Measurements from ENCODE around the gene THAP5. TPM values are rescaled to one million over a fixed set of nuclear protein-coding genes. Genes with fewer than 3 reads are reported as not detected.

Gene THAP5
- total RNA-seq, 2 experiments from 2014 or later, result 26.5 to 28.8 TPM

- Mint-ChIP-seq H3K27ac (peak overlapping the region; percentile 99), H3K36me3 (ENCODE audit: low read depth) (peaks cover 45% of the 10 kb centered on the region)
- POLR2A ChIA-PET, result interaction anchor here (1.1 to 2.4 kb wide), 4 partner anchors 32 to 75 kb away, joined by 3 to 17 read pairs (median 6); partner anchors contain the start of gene PNPLA8
Observed at GRCh38 chr7:108568801-108569380, 615 bp downstream of the THAP5 start.

DNA sequence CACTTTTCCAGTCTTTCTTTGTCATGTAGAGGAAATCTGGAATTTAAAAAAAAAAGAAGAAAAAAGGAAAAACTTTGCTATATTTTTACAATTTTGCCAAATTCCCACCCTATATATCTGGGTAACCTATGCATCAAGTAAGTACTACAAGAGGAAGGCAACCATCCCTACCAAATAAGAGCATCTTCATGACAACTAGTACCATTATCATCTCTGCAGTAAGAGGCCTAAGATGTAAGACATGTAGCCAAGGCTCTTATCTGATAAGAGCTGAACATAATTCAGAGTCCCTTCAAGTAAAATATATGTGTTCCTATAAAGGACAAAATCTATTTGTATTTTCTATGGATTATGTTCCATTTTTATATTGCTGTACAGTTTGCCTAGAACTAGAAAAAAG, 3.5 kb downstream of the THAP5 start:
- CTCF ChIA-PET, result no interaction called here
- TF ChIP-seq, protein P1, sequence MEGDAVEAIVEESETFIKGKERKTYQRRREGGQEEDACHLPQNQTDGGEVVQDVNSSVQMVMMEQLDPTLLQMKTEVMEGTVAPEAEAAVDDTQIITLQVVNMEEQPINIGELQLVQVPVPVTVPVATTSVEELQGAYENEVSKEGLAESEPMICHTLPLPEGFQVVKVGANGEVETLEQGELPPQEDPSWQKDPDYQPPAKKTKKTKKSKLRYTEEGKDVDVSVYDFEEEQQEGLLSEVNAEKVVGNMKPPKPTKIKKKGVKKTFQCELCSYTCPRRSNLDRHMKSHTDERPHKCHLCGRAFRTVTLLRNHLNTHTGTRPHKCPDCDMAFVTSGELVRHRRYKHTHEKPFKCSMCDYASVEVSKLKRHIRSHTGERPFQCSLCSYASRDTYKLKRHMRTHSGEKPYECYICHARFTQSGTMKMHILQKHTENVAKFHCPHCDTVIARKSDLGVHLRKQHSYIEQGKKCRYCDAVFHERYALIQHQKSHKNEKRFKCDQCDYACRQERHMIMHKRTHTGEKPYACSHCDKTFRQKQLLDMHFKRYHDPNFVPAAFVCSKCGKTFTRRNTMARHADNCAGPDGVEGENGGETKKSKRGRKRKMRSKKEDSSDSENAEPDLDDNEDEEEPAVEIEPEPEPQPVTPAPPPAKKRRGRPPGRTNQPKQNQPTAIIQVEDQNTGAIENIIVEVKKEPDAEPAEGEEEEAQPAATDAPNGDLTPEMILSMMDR (IDR thresholded peaks at IDR 0.05), result no peak
- H3K36me3 Mint-ChIP-seq (ENCODE audit: low read depth), result peaks cover 44% of the 10 kb centered on the region
- DNase-seq (no peak), ATAC-seq (no peak)
- POLR2A ChIA-PET, result no interaction called here
- intact Hi-C loops (cut with micrococcal nuclease), result no loop called here
- no peaks in the 10 kb centered on the region for H3K9me3 Mint-ChIP-seq
- no peaks in the 10 kb centered on the region for H3K27me3 Mint-ChIP-seq
- H3K27ac Mint-ChIP-seq, result no peak overlapping the region
- peaks cover 19% of the 10 kb centered on the region for H3K4me1 Mint-ChIP-seq (ENCODE audit: low read depth)
- no peak overlapping the region for H3K4me3 Mint-ChIP-seq

More at GRCh38 chr7:108568801-108569380, 615 bp downstream of the THAP5 start:
- intact Hi-C loops (cut with micrococcal nuclease), result loop anchor here (1.0 kb wide), 1 partner anchor 43 kb away; the partner anchor contains the start of gene PNPLA8
- no peaks in the 10 kb centered on the region for H3K9me3 Mint-ChIP-seq
- peaks cover 39% of the 10 kb centered on the region for H3K4me1 Mint-ChIP-seq (ENCODE audit: low read depth)
- TF ChIP-seq, protein P1 (IDR thresholded peaks at IDR 0.05), result no peak
- DNase-seq (no peak), ATAC-seq (no peak)
- peak overlapping the region; percentile 99 for H3K4me3 Mint-ChIP-seq
- CTCF ChIA-PET, result interaction anchor here (0.7 to 1.1 kb wide), 3 partner anchors 9 to 116 kb away, joined by 3 to 4 read pairs (median 3); partner anchors contain the start of gene PNPLA8
- no peaks in the 10 kb centered on the region for H3K27me3 Mint-ChIP-seq

DNA sequence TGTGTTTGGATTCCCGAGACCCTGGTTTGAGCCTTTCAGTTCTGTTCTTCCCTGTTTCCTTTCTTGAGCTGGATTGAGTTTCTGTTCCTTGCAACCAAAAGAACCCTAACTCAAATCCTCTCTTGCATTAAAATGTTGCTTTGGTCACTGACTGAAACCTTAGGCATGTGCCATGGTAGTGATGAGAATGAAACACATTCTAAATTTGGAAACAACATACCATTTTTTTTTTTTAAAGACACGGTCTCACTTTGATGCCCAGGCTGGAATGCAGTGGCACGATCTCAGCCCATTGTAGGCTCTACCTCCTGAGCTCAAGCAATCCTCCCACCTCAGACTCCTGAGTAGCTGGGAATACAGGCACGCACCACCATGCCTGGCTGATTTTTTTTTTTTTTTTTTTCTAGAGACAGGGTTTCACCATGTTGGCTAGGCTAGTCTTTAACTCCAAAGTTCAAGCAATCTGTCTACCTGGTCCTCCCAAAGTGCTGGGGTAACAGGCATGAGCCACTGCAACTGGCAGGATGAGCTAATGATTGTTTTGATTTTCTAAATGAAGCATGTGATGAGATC, 8.4 kb downstream of the THAP5 start:
- peaks cover 17% of the 10 kb centered on the region for H3K9me3 Mint-ChIP-seq
- H3K36me3 Mint-ChIP-seq (ENCODE audit: low read depth), result peaks cover 50% of the 10 kb centered on the region
- TF ChIP-seq, protein P1 (IDR thresholded peaks at IDR 0.05), result no peak
- peaks cover 4% of the 10 kb centered on the region for H3K4me1 Mint-ChIP-seq (ENCODE audit: low read depth)
- H3K27me3 Mint-ChIP-seq, result no peaks in the 10 kb centered on the region
- no peak overlapping the region for H3K27ac Mint-ChIP-seq
- ChIA-PET CTCF (interaction anchor here (0.7 kb wide), 3 partner anchors 19 to 388 kb away, joined by 3 read pairs; no protein-coding TSS in a partner anchor), POLR2A (interaction anchor here (0.6 to 1.4 kb wide), 2 partner anchors 11 to 34 kb away, joined by 3 to 4 read pairs; no protein-coding TSS in a partner anchor)
- H3K4me3 Mint-ChIP-seq, result no peak overlapping the region
- ATAC-seq (no peak), DNase-seq (no peak)
- intact Hi-C loops (cut with micrococcal nuclease), result no loop called here

DNA sequence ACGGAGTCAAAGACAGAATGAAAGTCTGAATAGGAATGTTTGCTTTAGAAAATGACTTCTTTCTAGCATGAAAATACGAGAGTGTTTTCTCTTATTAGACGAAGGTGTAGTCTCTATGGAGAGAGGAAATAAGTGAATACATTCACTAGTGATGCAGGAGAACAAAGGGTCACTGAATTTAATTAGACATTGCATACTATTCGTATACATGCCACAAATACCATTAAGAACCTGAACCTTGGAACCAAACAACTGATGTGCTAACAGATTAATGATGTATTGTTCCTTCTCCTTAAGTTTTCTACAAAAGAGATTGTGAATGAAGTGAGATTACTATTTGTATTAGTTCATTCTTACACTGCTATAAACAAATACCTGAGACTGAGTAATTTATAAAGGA, 10.3 kb downstream of the THAP5 start:
- DNase-seq (no peak), ATAC-seq (no peak)
- Mint-ChIP-seq H3K27me3 (no peaks in the 10 kb centered on the region), H3K36me3 (ENCODE audit: low read depth) (peaks cover 35% of the 10 kb centered on the region), H3K27ac (no peak overlapping the region), H3K4me3 (no peak overlapping the region), H3K4me1 (ENCODE audit: low read depth) (peaks cover 3% of the 10 kb centered on the region), H3K9me3 (peaks cover 20% of the 10 kb centered on the region)
- TF ChIP-seq, protein P1 (IDR thresholded peaks at IDR 0.05), result no peak
- ChIA-PET CTCF (interaction anchor here (0.9 to 1.1 kb wide), 2 partner anchors 10 to 11 kb away, joined by 3 to 4 read pairs; partner anchors contain the start of genes DNAJB9 and THAP5), POLR2A (no interaction called here)
- intact Hi-C loops (cut with micrococcal nuclease), result no loop called here

DNA sequence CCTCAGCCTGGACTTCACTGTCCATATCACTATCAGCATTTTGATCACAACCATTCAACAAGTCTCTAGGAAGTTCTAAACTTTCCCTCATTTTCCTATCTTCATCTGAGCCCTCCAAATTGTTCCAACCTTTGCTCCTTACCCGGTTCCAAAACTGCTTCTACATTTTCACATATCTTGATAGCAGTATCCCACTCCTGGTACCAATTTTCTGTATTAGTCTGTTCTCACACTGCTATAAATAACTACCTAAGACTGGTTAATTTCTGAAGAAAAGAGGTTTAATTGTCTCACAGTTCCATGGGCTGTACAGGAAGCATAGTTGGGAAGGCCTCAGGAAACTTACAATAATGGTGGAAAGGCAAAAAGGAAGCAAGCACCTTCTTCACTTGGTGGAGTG, 11.9 kb downstream of the THAP5 start:
- ChIA-PET CTCF (no interaction called here), POLR2A (no interaction called here)
- TF ChIP-seq, protein P1 (IDR thresholded peaks at IDR 0.05), result no peak
- Mint-ChIP-seq H3K4me3 (no peak overlapping the region), H3K4me1 (ENCODE audit: low read depth) (peaks cover 3% of the 10 kb centered on the region), H3K27ac (no peak overlapping the region), H3K27me3 (no peaks in the 10 kb centered on the region), H3K9me3 (peaks cover 20% of the 10 kb centered on the region), H3K36me3 (ENCODE audit: low read depth) (peaks cover 29% of the 10 kb centered on the region)
- intact Hi-C loops (cut with micrococcal nuclease), result no loop called here
- DNase-seq, result no peak
- ATAC-seq, result no peak

Measured in activated CD8-positive, alpha-beta T cell treated with anti-CD3 and anti-CD28 coated beads for 36 hours (primary cell).